BJ (cell line): ENCODE data around the gene ARL5A. TPM values are rescaled to one million over a fixed set of nuclear protein-coding genes. Genes with fewer than 3 reads are reported as not detected.

ENCODE experiments used
- CTCF ChIA-PET: fragments of 350-600 bp; formaldehyde crosslinking; extraction: SDS; loops from one replicate; lab custom pipeline; 2021; ENCODE audit warnings: antibody characterized with exemption, inconsistent platforms; lab: Yijun Ruan, JAX
- POLR2A ChIA-PET: fragments of 300-600 bp; sonication (Branson Sonifier 250); formaldehyde crosslinking; extraction: SDS; loops from one replicate; lab custom pipeline; 2021; ENCODE audit warnings: antibody characterized with exemption; lab: Charles Lee
- DNase-seq: peaks from one replicate; pipeline ENCODE4 v3.0.0-alpha.2; 2011; ENCODE audit warnings: low read depth
- H3K27me3 ChIP-seq: 2 replicates; pipeline ENCODE4 v1.6.0; 2011; ENCODE audit warnings: low read length; ENCODE audit not compliant: control insufficient read depth, insufficient read depth
- H3K36me3 ChIP-seq: 2 replicates; pipeline ENCODE4 v1.5.1; 2011; ENCODE audit warnings: low read length; ENCODE audit not compliant: control insufficient read depth, insufficient read depth
- H3K4me3 ChIP-seq: 2 replicates; pipeline ENCODE4 v1.5.1; 2011; ENCODE audit warnings: low read depth, mild to moderate bottlenecking, control low read depth, low read length
- polyA plus RNA-seq: library from polyadenylated mRNA; depleted of rRNA; stranded (reverse); fragments of >200 nt; gene quantifications from 2 replicates; pipeline ENCODE4 v1.2.3, GENCODE V29; 2011
- TF ChIP-seq, protein P1 (sequence below): IDR thresholded peaks from 2 replicates; pipeline ENCODE4 v1.5.1; 2011; ENCODE audit warnings: low read depth, mild to moderate bottlenecking, control low read depth, inconsistent platforms, low read length, moderate library complexity; ENCODE audit not compliant: insufficient read depth

The ARL5A gene
- polyA plus RNA-seq, 1 experiment = 9.3 TPM

DNA sequence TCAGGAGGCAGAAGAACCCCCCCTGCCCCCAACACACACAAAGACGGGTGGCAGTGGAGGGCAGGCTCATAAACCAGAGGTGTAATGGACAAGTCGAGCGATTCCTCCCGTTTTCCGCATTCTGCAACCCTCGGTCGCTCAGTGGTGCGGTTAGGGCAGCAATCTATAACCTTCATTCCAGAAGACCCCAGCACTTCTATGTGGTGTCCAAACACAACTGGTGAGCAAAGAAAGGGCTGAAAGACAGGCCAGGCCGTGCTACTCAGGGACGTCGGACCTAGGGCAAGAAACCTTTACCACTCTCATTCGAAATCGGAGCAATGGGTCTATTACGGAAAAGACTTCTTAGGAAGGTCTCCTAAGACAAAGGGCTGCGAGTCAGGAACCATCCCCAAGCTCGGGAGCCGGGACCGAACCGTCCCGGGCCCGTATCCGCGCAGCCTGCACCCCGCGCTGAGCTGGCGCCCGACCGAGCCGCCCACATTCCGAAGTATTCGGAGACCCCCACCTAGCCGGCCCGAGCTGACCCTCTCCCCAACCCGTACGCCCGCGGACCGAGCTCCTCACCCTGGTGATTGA is 568 bp downstream of the ARL5A start:
- ChIA-PET POLR2A (interaction anchor here (0.5 to 0.6 kb wide), 3 partner anchors 28 to 460 kb away, joined by 3 to 4 read pairs (median 4); no protein-coding TSS in a partner anchor), CTCF (interaction anchor here (0.8 to 1.7 kb wide), 2 partner anchors 21 to 198 kb away, joined by 5 read pairs; no protein-coding TSS in a partner anchor)
- TF ChIP-seq, protein P1, sequence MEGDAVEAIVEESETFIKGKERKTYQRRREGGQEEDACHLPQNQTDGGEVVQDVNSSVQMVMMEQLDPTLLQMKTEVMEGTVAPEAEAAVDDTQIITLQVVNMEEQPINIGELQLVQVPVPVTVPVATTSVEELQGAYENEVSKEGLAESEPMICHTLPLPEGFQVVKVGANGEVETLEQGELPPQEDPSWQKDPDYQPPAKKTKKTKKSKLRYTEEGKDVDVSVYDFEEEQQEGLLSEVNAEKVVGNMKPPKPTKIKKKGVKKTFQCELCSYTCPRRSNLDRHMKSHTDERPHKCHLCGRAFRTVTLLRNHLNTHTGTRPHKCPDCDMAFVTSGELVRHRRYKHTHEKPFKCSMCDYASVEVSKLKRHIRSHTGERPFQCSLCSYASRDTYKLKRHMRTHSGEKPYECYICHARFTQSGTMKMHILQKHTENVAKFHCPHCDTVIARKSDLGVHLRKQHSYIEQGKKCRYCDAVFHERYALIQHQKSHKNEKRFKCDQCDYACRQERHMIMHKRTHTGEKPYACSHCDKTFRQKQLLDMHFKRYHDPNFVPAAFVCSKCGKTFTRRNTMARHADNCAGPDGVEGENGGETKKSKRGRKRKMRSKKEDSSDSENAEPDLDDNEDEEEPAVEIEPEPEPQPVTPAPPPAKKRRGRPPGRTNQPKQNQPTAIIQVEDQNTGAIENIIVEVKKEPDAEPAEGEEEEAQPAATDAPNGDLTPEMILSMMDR = no peak
- Histone ChIP-seq H3K27me3 (no peaks in the 10 kb centered on the region), H3K4me3 (peak overlapping the region; percentile 77), H3K36me3 (no peaks in the 10 kb centered on the region)
- DNase-seq = no peak

DNA sequence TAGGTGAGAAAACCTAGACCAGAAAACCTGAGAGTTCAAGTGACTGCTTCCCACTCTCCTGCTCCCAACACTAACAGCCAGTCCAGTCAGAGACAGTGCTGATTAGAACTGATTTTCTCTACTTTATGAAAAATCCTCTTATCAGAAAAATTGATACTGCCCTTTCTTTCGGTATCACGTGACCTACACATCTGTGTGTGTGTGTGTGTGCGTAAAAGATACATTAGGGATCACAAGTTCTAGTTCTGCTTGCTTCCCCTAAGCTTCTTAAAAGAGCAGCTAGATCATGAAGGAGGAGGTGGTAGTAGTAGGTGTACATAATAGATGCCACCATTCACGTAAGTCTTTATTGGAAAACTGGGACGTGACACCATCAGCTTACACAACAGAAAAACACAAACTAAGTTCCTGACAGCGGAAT is 1.5 kb downstream of the ARL5A start:
- peak overlapping the region; percentile 77 for H3K4me3 ChIP-seq
- no peaks in the 10 kb centered on the region for H3K36me3 ChIP-seq
- CTCF ChIA-PET = interaction anchor here (1.7 kb wide), 1 partner anchor 20 kb away, joined by 5 read pairs; no protein-coding TSS in a partner anchor
- POLR2A ChIA-PET = no interaction called here
- H3K27me3 ChIP-seq = no peaks in the 10 kb centered on the region
- no peak for DNase-seq
- TF ChIP-seq, protein P1 = no peak

DNA sequence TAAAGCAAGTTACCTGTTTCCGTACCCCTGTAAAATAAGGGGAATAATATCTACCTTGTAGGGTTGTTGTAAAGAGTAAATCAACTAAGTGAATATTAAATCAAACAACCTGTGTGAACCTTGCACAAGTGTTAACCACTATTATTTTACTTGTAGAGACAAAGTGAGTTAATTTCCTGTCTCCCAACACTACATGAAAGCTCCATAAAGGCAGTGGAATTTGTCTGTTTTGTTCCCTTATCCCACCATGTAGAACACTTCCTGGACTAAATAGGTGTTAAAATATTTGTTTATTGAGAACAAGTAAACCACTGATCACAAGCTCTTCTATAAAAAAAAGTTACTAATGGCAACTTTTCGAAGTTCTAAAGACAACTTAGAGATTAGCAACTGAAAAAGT is 3.3 kb downstream of the ARL5A start:
- H3K27me3 ChIP-seq = no peaks in the 10 kb centered on the region
- CTCF ChIA-PET = interaction anchor here (0.7 to 1.1 kb wide), 2 partner anchors 16 to 41 kb away, joined by 3 read pairs; no protein-coding TSS in a partner anchor
- H3K36me3 ChIP-seq = no peaks in the 10 kb centered on the region
- TF ChIP-seq, protein P1 = no peak
- POLR2A ChIA-PET = no interaction called here
- no peak overlapping the region for H3K4me3 ChIP-seq
- DNase-seq = no peak

DNA sequence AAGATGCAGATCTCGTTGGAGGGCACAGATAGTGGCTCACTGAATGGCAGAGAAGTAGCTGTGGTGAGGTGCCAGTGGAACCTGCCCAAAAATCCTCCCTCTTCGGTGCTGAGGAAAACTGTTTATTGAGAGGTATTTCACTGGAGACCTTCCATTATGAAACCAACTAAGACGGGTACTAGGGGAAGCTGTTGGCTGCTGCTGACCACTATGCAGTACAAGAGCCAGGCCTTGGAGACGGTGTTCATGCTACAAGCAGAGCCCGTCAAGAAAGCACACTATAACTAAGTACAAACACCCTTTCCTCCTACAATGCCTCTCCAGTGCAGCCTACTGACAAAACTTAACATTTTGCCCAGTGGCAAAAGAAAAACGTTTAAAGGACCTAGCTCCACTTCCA is 4.6 kb downstream of the ARL5A start:
- Histone ChIP-seq H3K36me3 (no peaks in the 10 kb centered on the region), H3K4me3 (no peak overlapping the region), H3K27me3 (no peaks in the 10 kb centered on the region)
- POLR2A ChIA-PET = no interaction called here
- no peak for DNase-seq
- CTCF ChIA-PET = no interaction called here
- TF ChIP-seq, protein P1 = no peak

DNA sequence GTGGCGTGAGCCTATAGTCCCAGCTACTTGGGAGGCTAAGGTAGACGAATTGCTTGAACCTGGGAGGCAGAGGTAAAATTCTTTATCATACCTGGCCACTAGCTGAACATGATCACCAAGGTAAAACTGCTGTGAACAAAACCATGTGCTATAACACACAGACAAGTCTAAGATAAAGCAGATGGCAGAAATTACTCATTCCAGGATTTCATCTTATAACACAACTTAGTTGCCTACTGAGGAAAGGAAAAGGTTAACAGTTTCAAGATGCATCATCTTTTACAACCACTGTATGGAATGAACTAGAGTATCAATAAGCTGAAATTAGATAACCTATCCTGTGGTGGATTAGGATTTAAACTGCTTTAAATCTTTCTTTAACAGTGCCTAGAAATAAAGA is 8.3 kb downstream of the ARL5A start:
- ChIA-PET POLR2A (no interaction called here), CTCF (interaction anchor here (1.5 kb wide), 1 partner anchor 13 kb away, joined by 4 read pairs; no protein-coding TSS in a partner anchor)
- no peak for DNase-seq

More for the DNA sequence above, 8.3 kb downstream of the ARL5A start:
- H3K4me3 ChIP-seq = no peak overlapping the region
- H3K27me3 ChIP-seq = no peaks in the 10 kb centered on the region
- no peaks in the 10 kb centered on the region for H3K36me3 ChIP-seq
- TF ChIP-seq, protein P1 = no peak
